ENCODE results near the gene CIB1. TPM values are rescaled to one million over a fixed set of nuclear protein-coding genes. Genes with fewer than 3 reads are reported as not detected.

Gene CIB1

Small RNA genes lying within 50 kb of the gene (small RNA-seq; reads per million reads assigned to genes)
- not detected for gene AC091167.3 (ENCODE audit: insufficient read depth)
